Measurements from ENCODE around the gene HIF3A. TPM values are rescaled to one million over a fixed set of nuclear protein-coding genes. Genes with fewer than 3 reads are reported as not detected.

Gene HIF3A
- total and polyA plus RNA-seq, 2 of the 8 experiments (the other 6 are each of a cell fraction or from before 2014, with no cell fraction given): 38.6 to 38.8 TPM

DNA sequence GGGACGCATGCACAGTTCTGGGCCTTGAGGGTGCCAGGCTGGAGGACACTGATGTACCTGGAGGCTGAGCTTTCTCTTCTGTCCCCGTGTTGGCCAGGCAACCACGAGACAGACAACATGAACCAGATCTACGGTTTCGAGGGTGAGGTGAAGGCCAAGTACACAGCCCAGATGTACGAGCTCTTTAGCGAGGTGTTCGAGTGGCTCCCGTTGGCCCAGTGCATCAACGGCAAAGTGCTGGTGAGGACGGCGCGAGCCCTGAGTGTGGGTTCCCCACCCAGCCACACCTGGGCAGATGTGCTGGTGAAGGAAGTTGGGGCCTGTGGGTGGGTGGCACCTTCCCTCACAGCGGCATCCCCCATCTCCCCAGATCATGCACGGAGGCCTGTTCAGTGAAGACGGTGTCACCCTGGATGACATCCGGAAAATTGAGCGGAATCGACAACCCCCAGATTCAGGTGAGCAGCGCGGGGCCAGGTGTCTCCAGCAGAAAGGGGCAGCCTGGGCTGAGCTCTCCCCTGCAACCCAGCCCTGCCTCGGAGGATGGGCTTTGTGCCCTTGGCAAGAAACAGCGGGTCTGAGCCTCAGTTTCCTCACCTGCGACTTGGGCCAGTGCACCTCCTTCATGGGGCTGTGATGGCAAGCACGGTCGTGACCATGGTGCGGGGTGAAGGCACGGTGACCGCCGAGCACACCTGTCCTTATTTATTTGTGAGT, 90.3 kb downstream of the HIF3A start:
- 95% methylated on average over 30 of the region's 30 CpGs; no CpG with 5 or more reads in 1 of the 2 experiments for WGBS, 2 experiments (ENCODE audit: extremely low coverage in 1 of 2, insufficient coverage in 1 of 2, insufficient read length in 1 of 2, insufficient replicate concordance in 2 of 2, low coverage in 1 of 2, low lambda C conversion rate in 2 of 2, missing lambda C conversion rate in 1 of 2)
- Histone ChIP-seq H4K5ac (ENCODE audit: insufficient read length, low read depth, low read length) (no peak overlapping the region), H3K23me2 (ENCODE audit: low read depth, low read length) (no peaks in the 10 kb centered on the region), H3K4me2 (ENCODE audit: insufficient read depth in 1 of 2, low read depth in 2 of 2, low read length in 2 of 2) (no peak overlapping the region), H3K4ac (replicated peaks; ENCODE audit: insufficient read length, low read depth, low read length) (no peak overlapping the region), H3K79me2 (ENCODE audit: control insufficient read depth in 1 of 2, insufficient read depth in 2 of 2, low read length in 2 of 2) (no peaks in the 10 kb centered on the region), H3K4me3 (ENCODE audit: extremely low read depth in 1 of 4, insufficient read depth in 2 of 4, low read depth in 3 of 4, low read length in 4 of 4) (no peak overlapping the region), H4K20me1 (replicated peaks in 1 of 2; ENCODE audit: control insufficient read depth in 1 of 2, insufficient read depth in 2 of 2, low read length in 2 of 2) (peaks cover 2 to 13% of the 10 kb centered on the region in 2 experiments), H3K56ac (replicated peaks; ENCODE audit: insufficient read length, low read depth, low read length) (no peak overlapping the region), H2AFZ (ENCODE audit: low read length) (no peak overlapping the region), H3K23ac (ENCODE audit: insufficient read length) (no peak overlapping the region), H3K14ac (ENCODE audit: insufficient read length) (no peak overlapping the region), H3K9ac (replicated peaks in 1 of 4; ENCODE audit: extremely low read depth in 1 of 4, low read depth in 3 of 4, low read length in 3 of 4) (no peak overlapping the region), H3K36me3 (ENCODE audit: control insufficient read depth in 2 of 4, insufficient read depth in 4 of 4, low read length in 3 of 4) (peaks cover 11 to 72% (median 55%) of the 10 kb centered on the region in 4 experiments; a peak in 6 of 8 replicates), H3K9me3 (ENCODE audit: insufficient read depth in 2 of 2, low read depth in 1 of 2, low read length in 1 of 2) (no peaks in the 10 kb centered on the region; a peak in 1 of 4 replicates), H2BK5ac (ENCODE audit: low read depth, low read length) (no peak overlapping the region; the same call in 1 of the 2 replicates), H3K79me1 (ENCODE audit: low read depth, low read length) (peaks cover under 1% of the 10 kb centered on the region; the same call in 1 of the 2 replicates), H2BK120ac (replicated peaks; ENCODE audit: low read depth, low read length) (no peak overlapping the region), H2BK20ac (ENCODE audit: low read length) (no peak overlapping the region), H4K91ac (replicated peaks; ENCODE audit: insufficient read length, low read length) (no peak overlapping the region), H3K27me3 (replicated peaks in 1 of 4; ENCODE audit: control insufficient read depth in 3 of 4, extremely low read depth in 1 of 4, insufficient read depth in 3 of 4, low read length in 3 of 4) (no peaks in the 10 kb centered on the region), H2BK15ac (ENCODE audit: low read length) (no peak overlapping the region), H2AK5ac (ENCODE audit: low read depth, low read length) (no peak overlapping the region), H3K4me1 (replicated peaks in 1 of 4; ENCODE audit: control insufficient read depth in 3 of 4, insufficient read depth in 4 of 4, low read length in 3 of 4) (peaks cover 0 to 2% (median 0%) of the 10 kb centered on the region in 4 experiments; a peak in 3 of 7 replicates), H2BK12ac (ENCODE audit: low read depth, low read length) (no peak overlapping the region), H3K27ac (ENCODE audit: low read depth, low read length) (no peak overlapping the region), H3K18ac (ENCODE audit: extremely low read depth, low read length) (no peak overlapping the region), H4K8ac (ENCODE audit: extremely low read depth, insufficient read depth, low read length) (no peak overlapping the region)
- ChIA-PET POLR2A (ENCODE audit: partially characterized antibody) (no interaction called here), CTCF (ENCODE audit: partially characterized antibody) (interaction anchor here (0.6 to 3.6 kb wide), 8 partner anchors 8 to 358 kb away, joined by 3 to 19 read pairs (median 3); partner anchors contain the start of gene PPP5C)
- FAIRE-seq (no peak), DNase-seq (ENCODE audit: low read depth in 1 of 2, low spot score in 2 of 2) (no peak)
- no peak for TF ChIP-seq PHF8 (conservative IDR thresholded peaks at IDR 0.05; ENCODE audit: low read depth, low read length)
- no peak for TF ChIP-seq YY1 (IDR thresholded peaks at IDR 0.05; ENCODE audit: low read depth, low read length)
- TF ChIP-seq, protein P1, sequence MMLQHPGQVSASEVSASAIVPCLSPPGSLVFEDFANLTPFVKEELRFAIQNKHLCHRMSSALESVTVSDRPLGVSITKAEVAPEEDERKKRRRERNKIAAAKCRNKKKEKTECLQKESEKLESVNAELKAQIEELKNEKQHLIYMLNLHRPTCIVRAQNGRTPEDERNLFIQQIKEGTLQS (IDR thresholded peaks at IDR 0.05; ENCODE audit: insufficient read depth, low read depth, low read length): no peak
- TF ChIP-seq, protein P2, sequence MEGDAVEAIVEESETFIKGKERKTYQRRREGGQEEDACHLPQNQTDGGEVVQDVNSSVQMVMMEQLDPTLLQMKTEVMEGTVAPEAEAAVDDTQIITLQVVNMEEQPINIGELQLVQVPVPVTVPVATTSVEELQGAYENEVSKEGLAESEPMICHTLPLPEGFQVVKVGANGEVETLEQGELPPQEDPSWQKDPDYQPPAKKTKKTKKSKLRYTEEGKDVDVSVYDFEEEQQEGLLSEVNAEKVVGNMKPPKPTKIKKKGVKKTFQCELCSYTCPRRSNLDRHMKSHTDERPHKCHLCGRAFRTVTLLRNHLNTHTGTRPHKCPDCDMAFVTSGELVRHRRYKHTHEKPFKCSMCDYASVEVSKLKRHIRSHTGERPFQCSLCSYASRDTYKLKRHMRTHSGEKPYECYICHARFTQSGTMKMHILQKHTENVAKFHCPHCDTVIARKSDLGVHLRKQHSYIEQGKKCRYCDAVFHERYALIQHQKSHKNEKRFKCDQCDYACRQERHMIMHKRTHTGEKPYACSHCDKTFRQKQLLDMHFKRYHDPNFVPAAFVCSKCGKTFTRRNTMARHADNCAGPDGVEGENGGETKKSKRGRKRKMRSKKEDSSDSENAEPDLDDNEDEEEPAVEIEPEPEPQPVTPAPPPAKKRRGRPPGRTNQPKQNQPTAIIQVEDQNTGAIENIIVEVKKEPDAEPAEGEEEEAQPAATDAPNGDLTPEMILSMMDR (IDR thresholded peaks at IDR 0.05; ENCODE audit: control extremely low read depth in 1 of 3, insufficient read depth in 1 of 3, low read depth in 1 of 3, low read length in 3 of 3): no peak
- TF ChIP-seq TAF7 (optimal IDR thresholded peaks at IDR 0.05; ENCODE audit: borderline replicate concordance, low read depth, low read length): no peak
- TF ChIP-seq POLR2A (IDR thresholded peaks at IDR 0.05; ENCODE audit: control extremely low read depth in 1 of 2, low read depth in 2 of 2, low read length in 2 of 2): no peak
- TF ChIP-seq ZNF274 (IDR thresholded peaks at IDR 0.05; ENCODE audit: borderline replicate concordance, extremely low read depth, low read length): no peak

Measured in H1 (cell line).